HepG2 (cell line): ENCODE data around the gene PARP16. TPM values are rescaled to one million over a fixed set of nuclear protein-coding genes. Genes with fewer than 3 reads are reported as not detected.

Experiments
- ATAC-seq: fragments of 200-7000 bp; cut with Tn5 transposase; 3 replicates; pipeline ENCODE4 v1.9.1; 2020; ENCODE audit warnings: mild to moderate bottlenecking, moderate library complexity
- BruUV-seq: library from RNA; stranded (reverse); fragments of 400-500 nt; replicated peaks from 2 replicates; lab custom pipeline; 2021; lab: Mats Ljungman, UMichigan
- CTCF ChIA-PET: fragments of 300-600 bp; formaldehyde crosslinking; extraction: SDS; loops from one replicate; lab custom pipeline; 2021; ENCODE audit warnings: low total read pairs, inconsistent platforms, low intra/inter-chr PET ratio; lab: Yijun Ruan, JAX
- POLR2A ChIA-PET: fragments of 350-600 bp; sonication (Branson Sonifier 250); formaldehyde crosslinking; loops from one replicate; lab custom pipeline; 2020; ENCODE audit warnings: antibody characterized with exemption, inconsistent platforms; lab: Yijun Ruan, JAX
- DNase-seq: peaks from one replicate; pipeline ENCODE4 v3.0.0-alpha.2; 2015; ENCODE audit warnings: low spot score
- FAIRE-seq: peaks from 3 replicates; lab custom pipeline; 2011; peaks lifted over from hg19 to GRCh38; lab: Jason Lieb, UNC
- H2AFZ ChIP-seq: one replicate; pipeline ENCODE4 v1.6.1; 2011; ENCODE audit warnings: low read length, inconsistent platforms
- H3K27ac ChIP-seq: fragments of 300-600 bp; 3 replicates; pipeline ENCODE4 v1.8.0; 2011; ENCODE audit warnings: mixed run types, mild to moderate bottlenecking, mixed read lengths, low read length, inconsistent platforms; ENCODE audit not compliant: insufficient read depth; ENCODE audit errors: extremely low read length
- H3K27me3 ChIP-seq, 2 experiments: fragments of 200-600 bp in 1 of 2; 2 replicates in 1 of 2; 3 replicates in 1 of 2; pipeline versions ENCODE4 v1.6.0 to v1.8.0; 2011; ENCODE audit warnings: low read length in 2 of 2, mild to moderate bottlenecking in 2 of 2, moderate library complexity in 2 of 2, inconsistent platforms in 1 of 2; ENCODE audit not compliant: insufficient read depth in 2 of 2, control insufficient read depth in 1 of 2
- H3K36me3 ChIP-seq, 2 experiments: fragments of 200-600 bp in 1 of 2; replicated peaks in 1 of 2; 2 replicates in 1 of 2; 3 replicates in 1 of 2; pipeline versions ENCODE4 v1.5.1 to v1.8.0; 2011; ENCODE audit warnings: low read length in 2 of 2, inconsistent platforms in 1 of 2; ENCODE audit not compliant: insufficient read depth in 2 of 2, control insufficient read depth in 1 of 2
- H3K4me1 ChIP-seq: 2 replicates; pipeline ENCODE4 v1.5.1; 2012; ENCODE audit warnings: low read length, inconsistent platforms; ENCODE audit not compliant: insufficient read depth
- H3K4me2 ChIP-seq: 2 replicates; pipeline ENCODE4 v1.6.0; 2011; ENCODE audit warnings: low read depth, low read length, inconsistent platforms
- H3K4me3 ChIP-seq, 3 experiments: fragments of 200-600 bp in 1 of 3; sonication (generic), shearing (Covaris generic) in 1 of 3; replicated peaks in 1 of 3; 2 replicates each; pipeline ENCODE4 v1.5.1; 2011 to 2016; ENCODE audit warnings: low read length in 3 of 3, inconsistent platforms in 2 of 3, low read depth in 2 of 3, mild to moderate bottlenecking in 2 of 3, control low read depth in 1 of 3, mixed read lengths in 1 of 3; ENCODE audit not compliant: insufficient read depth in 1 of 3
- H3K79me2 ChIP-seq: one replicate; pipeline ENCODE4 v1.6.1; 2011; ENCODE audit warnings: low read length, inconsistent platforms; ENCODE audit not compliant: insufficient read depth
- H3K9ac ChIP-seq: 2 replicates; pipeline ENCODE4 v1.6.0; 2011; ENCODE audit warnings: mild to moderate bottlenecking, low read depth, low read length, inconsistent platforms; ENCODE audit not compliant: insufficient read depth
- H3K9me3 ChIP-seq: 2 replicates; pipeline ENCODE4 v1.5.1; 2012; ENCODE audit warnings: mild to moderate bottlenecking, low read length
- H4K20me1 ChIP-seq: 2 replicates; pipeline ENCODE4 v1.6.0; 2011; ENCODE audit warnings: inconsistent platforms, mild to moderate bottlenecking, low read length, moderate library complexity; ENCODE audit not compliant: insufficient read depth
- EZH2 ChIP-seq: conservative IDR thresholded peaks from 2 replicates; pipeline ENCODE4 v1.6.1; 2012; ENCODE audit warnings: mild to moderate bottlenecking, low read depth, low read length, moderate library complexity
- FOXK1 ChIP-seq: sonication (generic); formaldehyde crosslinking; IDR thresholded peaks from 2 replicates; pipeline ENCODE4 v1.4.0; 2020; ENCODE audit warnings: low read depth, missing genetic modification reagents, borderline replicate concordance
- HDAC1 ChIP-seq: sonication (generic); formaldehyde crosslinking; IDR thresholded peaks from 2 replicates; pipeline ENCODE4 v1.5.1; 2020; ENCODE audit warnings: mild to moderate bottlenecking, missing genetic modification reagents
- JUN ChIP-seq: sonication (generic); formaldehyde crosslinking; IDR thresholded peaks from 2 replicates; pipeline ENCODE4 v1.4.0; 2020; ENCODE audit warnings: mild to moderate bottlenecking, missing genetic modification reagents
- MEF2D ChIP-seq: sonication (generic); formaldehyde crosslinking; IDR thresholded peaks from 2 replicates; pipeline ENCODE4 v1.5.1; 2020; ENCODE audit warnings: mild to moderate bottlenecking, missing genetic modification reagents
- RELA ChIP-seq: sonication (generic); formaldehyde crosslinking; IDR thresholded peaks from 2 replicates; pipeline ENCODE4 v1.4.0; 2020; ENCODE audit warnings: missing genetic modification reagents
- SAP130 ChIP-seq: IDR thresholded peaks from 2 replicates; pipeline ENCODE4 v1.6.1; 2016; ENCODE audit warnings: low read depth
- TCF7 ChIP-seq: sonication (generic); IDR thresholded peaks from 2 replicates; pipeline ENCODE4 v1.6.1; 2016; ENCODE audit warnings: antibody characterized with exemption, low read depth
- ZBTB42 ChIP-seq: sonication (generic); formaldehyde crosslinking; IDR thresholded peaks from 2 replicates; pipeline ENCODE4 v1.5.0; 2020; ENCODE audit warnings: mild to moderate bottlenecking, missing genetic modification reagents
- ZBTB46 ChIP-seq: sonication (generic); formaldehyde crosslinking; IDR thresholded peaks from 2 replicates; pipeline ENCODE4 v1.4.0; 2020; ENCODE audit warnings: mild to moderate bottlenecking, missing genetic modification reagents, borderline replicate concordance
- ZNF574 ChIP-seq: sonication (generic); formaldehyde crosslinking; IDR thresholded peaks from 2 replicates; pipeline ENCODE4 v1.4.0; 2020; ENCODE audit warnings: missing genetic modification reagents
- ZNF646 ChIP-seq: sonication (generic); formaldehyde crosslinking; IDR thresholded peaks from 2 replicates; pipeline ENCODE4 v1.9.0; 2021; ENCODE audit warnings: mild to moderate bottlenecking, missing genetic modification reagents
- WGBS: methylation state at CpG from one replicate; pipeline ENCODE4 v1.1.6; 2017; ENCODE audit warnings: low lambda C conversion rate; 5-methylcytosine and 5-hydroxymethylcytosine counted together
- in situ Hi-C: cut with HindIII; loops from 2 replicates; pipeline ENCODE4 v1.10.0; 2017; ENCODE audit warnings: low pct_unique_long_range_greater_than_20kb; ENCODE audit not compliant: extremely low pct_ligation_motif_present
- intact Hi-C: fragments of 100-400 bp; cut with micrococcal nuclease; formaldehyde crosslinking; loops from one replicate; pipeline ENCODE4 v1.10.0; 2022; ENCODE audit not compliant: unreplicated experiment
- polyA plus RNA-seq, 8 experiments: library from polyadenylated mRNA; depleted of rRNA in 3 of 8; stranded (reverse) in 7 of 8; unstranded in 1 of 8; fragments of >200 nt; fragmentation: Illumina TruSeq in 4 of 8; extraction: Trizol in 4 of 8; gene quantifications; 2 replicates each; pipeline versions ENCODE4 v1.2.1 to v1.2.3, GENCODE V29; 2011 to 2016; ENCODE audit warnings: low read depth in 4 of 8, missing spikeins in 1 of 8, mixed read lengths in 1 of 8; ENCODE audit not compliant: insufficient read depth in 1 of 8
- total RNA-seq, 5 experiments: library from RNA; depleted of rRNA; stranded (reverse); fragments of >200 nt; fragmentation: Illumina TruSeq; extraction: Trizol; gene quantifications; 2 replicates each; pipeline ENCODE4 v1.2.3, GENCODE V29; 2016; ENCODE audit warnings: low read depth in 1 of 5

PARP16 gene
- total and polyA plus RNA-seq, 2 of the 13 experiments (the other 11 are each of a cell fraction or from before 2014, with no cell fraction given), result 6.8 to 7.6 TPM

- Histone ChIP-seq H3K79me2 (peaks cover 4% of the 10 kb centered on the region), H3K9me3 (no peaks in the 10 kb centered on the region), H3K9ac (peak within 1 kb of the TSS; percentile 86), H3K4me2 (peak within 1 kb of the TSS; percentile 94), H3K4me1 (peaks cover 42% of the 10 kb centered on the region), H3K27me3 (no peaks in the 10 kb centered on the region; a peak in 1 of 5 replicates), H3K27ac (peak within 1 kb of the TSS; percentile 91), H2AFZ (peak within 1 kb of the TSS; percentile 65), H3K36me3 (no peaks in the 10 kb centered on the region), H3K4me3 (peak within 1 kb of the TSS; percentile 62 to 81 (median 73)), H4K20me1 (no peaks in the 10 kb centered on the region)
- POLR2A ChIA-PET, result interaction anchor here (0.6 to 2.4 kb wide), 37 partner anchors 9 to 1141 kb away, joined by 3 to 50 read pairs (median 6); partner anchors contain the start of genes CLPX, DPP8, HACD3 and IGDCC3
- DNase-seq (peak; percentile 93), FAIRE-seq (peak; percentile 61), ATAC-seq (peak; percentile 62)
- BruUV-seq, result TSS peak; percentile 99
- intact Hi-C loops (loop anchor here (1.0 kb wide), 2 partner anchors 8 kb away; partner anchors contain the start of gene RNU5A-1), in situ Hi-C loops (no loop called here)
- CTCF ChIA-PET, result interaction anchor here (1.0 kb wide), 1 partner anchor 116 kb away, joined by 5 read pairs; no protein-coding TSS in a partner anchor
- 1% methylated on average over 24 of the region's 24 CpGs for WGBS
- TF ChIP-seq FOXK1 (CRISPR knock-in tag) (no peak), ZBTB42 (no peak), ZBTB46 (CRISPR knock-in tag) (peak; percentile 54; the same call in 1 of the 2 replicates), ZNF646 (CRISPR knock-in tag) (no peak), ZNF574 (CRISPR knock-in tag) (no peak; the same call in 1 of the 2 replicates), JUN (CRISPR knock-in tag) (0 out of 2 replicates have a peak, but pooled peaks have one; percentile 33), EZH2 (no peak), MEF2D (CRISPR knock-in tag) (peak; percentile 65; the same call in 1 of the 2 replicates), TCF7 (no peak), SAP130 (CRISPR knock-in tag) (peak; percentile 65), HDAC1 (CRISPR knock-in tag) (no peak), RELA (CRISPR knock-in tag) (no peak)
Measured at GRCh38 chr15:65304381-65305149, 17.9 kb upstream of the PARP16 start, which contains the start of gene RNU5B-1. Gene RNU5B-1 (plus strand): TSS chr15:65304677.
